Adrenal gland (tissue), 5 donors: ENCODE measurements around the gene NACAD.

Experiments used
- POLR2A ChIP-seq, 2 donors: fragments of 450-650 bp; IDR thresholded peaks; one replicate each; pipeline ENCODE4 v1.6.1; 2017; ENCODE audit warnings: antibody characterized with exemption in 2 of 2, mild to moderate bottlenecking in 2 of 2, moderate library complexity in 1 of 2
- TF ChIP-seq, protein P1 (sequence below), 6 experiments: fragments of 450-650 bp in 4 of 6; fragments of 200-600 bp in 2 of 6; sonication (generic) in 1 of 6; IDR thresholded peaks; 1 replicate in 5 of 6; 2 replicates in 1 of 6; pipeline versions ENCODE4 v1.5.1 to v1.8.0; 2016 to 2021; ENCODE audit warnings: antibody characterized with exemption in 6 of 6, mild to moderate bottlenecking in 2 of 6, moderate library complexity in 1 of 6
- donor health status: DM: no; HTN: no; CAD: no.

DNA sequence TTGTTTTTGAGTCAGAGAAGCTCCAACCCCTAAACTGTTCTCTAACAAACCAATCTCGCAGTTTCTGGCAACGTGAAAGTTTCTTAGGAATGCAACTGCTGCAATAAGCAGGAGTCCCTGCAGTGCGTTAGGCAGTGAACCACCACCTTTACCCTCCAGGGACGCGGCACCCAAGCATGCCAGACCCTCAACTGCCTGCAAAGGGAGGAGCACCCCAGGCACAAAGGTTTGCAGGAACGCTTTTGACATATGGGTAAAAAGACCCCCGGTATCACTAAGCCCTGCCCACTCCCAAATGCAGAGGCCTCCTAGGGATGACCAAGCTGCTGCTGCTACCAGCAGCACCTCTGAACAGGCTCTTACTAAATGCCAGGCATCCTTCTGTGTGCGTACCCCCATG lies 18.1 kb upstream of the NACAD start:
- TF ChIP-seq, protein P1, sequence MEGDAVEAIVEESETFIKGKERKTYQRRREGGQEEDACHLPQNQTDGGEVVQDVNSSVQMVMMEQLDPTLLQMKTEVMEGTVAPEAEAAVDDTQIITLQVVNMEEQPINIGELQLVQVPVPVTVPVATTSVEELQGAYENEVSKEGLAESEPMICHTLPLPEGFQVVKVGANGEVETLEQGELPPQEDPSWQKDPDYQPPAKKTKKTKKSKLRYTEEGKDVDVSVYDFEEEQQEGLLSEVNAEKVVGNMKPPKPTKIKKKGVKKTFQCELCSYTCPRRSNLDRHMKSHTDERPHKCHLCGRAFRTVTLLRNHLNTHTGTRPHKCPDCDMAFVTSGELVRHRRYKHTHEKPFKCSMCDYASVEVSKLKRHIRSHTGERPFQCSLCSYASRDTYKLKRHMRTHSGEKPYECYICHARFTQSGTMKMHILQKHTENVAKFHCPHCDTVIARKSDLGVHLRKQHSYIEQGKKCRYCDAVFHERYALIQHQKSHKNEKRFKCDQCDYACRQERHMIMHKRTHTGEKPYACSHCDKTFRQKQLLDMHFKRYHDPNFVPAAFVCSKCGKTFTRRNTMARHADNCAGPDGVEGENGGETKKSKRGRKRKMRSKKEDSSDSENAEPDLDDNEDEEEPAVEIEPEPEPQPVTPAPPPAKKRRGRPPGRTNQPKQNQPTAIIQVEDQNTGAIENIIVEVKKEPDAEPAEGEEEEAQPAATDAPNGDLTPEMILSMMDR (IDR thresholded peaks at IDR 0.05): no peak
- no peak for TF ChIP-seq POLR2A (IDR thresholded peaks at IDR 0.05)
